ENCODE measurements around the gene FSTL5. TPM values are rescaled to one million over a fixed set of nuclear protein-coding genes. Genes with fewer than 3 reads are reported as not detected.

FSTL5 gene
- total and polyA plus RNA-seq, 2 experiments from 2014 or later: 0.06 to 0.49 TPM

DNA sequence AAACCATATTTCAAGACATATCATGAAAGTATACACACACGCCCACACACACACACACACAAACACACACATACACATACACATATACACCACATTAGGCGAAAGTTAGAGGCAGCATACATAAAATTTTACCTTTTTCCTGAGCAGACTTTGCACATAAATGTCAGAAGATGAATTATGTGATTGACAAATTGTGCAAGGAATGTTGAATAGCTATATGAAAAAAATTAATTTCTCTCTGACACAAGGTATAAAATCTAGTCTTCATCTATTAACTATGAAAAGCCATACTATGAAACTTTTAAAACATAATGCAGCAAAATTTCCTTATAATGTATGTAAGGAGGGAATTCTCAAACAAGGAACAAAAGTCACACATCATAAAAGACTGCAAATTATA, 24.4 kb downstream of the FSTL5 start (continued):
- no peak for TF ChIP-seq STAT1 (IDR thresholded peaks at IDR 0.05; ENCODE audit: unreplicated experiment)
- TF ChIP-seq, protein P1, sequence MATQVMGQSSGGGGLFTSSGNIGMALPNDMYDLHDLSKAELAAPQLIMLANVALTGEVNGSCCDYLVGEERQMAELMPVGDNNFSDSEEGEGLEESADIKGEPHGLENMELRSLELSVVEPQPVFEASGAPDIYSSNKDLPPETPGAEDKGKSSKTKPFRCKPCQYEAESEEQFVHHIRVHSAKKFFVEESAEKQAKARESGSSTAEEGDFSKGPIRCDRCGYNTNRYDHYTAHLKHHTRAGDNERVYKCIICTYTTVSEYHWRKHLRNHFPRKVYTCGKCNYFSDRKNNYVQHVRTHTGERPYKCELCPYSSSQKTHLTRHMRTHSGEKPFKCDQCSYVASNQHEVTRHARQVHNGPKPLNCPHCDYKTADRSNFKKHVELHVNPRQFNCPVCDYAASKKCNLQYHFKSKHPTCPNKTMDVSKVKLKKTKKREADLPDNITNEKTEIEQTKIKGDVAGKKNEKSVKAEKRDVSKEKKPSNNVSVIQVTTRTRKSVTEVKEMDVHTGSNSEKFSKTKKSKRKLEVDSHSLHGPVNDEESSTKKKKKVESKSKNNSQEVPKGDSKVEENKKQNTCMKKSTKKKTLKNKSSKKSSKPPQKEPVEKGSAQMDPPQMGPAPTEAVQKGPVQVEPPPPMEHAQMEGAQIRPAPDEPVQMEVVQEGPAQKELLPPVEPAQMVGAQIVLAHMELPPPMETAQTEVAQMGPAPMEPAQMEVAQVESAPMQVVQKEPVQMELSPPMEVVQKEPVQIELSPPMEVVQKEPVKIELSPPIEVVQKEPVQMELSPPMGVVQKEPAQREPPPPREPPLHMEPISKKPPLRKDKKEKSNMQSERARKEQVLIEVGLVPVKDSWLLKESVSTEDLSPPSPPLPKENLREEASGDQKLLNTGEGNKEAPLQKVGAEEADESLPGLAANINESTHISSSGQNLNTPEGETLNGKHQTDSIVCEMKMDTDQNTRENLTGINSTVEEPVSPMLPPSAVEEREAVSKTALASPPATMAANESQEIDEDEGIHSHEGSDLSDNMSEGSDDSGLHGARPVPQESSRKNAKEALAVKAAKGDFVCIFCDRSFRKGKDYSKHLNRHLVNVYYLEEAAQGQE (IDR thresholded peaks at IDR 0.05; ENCODE audit: unreplicated experiment): no peak
- TF ChIP-seq, protein P2, sequence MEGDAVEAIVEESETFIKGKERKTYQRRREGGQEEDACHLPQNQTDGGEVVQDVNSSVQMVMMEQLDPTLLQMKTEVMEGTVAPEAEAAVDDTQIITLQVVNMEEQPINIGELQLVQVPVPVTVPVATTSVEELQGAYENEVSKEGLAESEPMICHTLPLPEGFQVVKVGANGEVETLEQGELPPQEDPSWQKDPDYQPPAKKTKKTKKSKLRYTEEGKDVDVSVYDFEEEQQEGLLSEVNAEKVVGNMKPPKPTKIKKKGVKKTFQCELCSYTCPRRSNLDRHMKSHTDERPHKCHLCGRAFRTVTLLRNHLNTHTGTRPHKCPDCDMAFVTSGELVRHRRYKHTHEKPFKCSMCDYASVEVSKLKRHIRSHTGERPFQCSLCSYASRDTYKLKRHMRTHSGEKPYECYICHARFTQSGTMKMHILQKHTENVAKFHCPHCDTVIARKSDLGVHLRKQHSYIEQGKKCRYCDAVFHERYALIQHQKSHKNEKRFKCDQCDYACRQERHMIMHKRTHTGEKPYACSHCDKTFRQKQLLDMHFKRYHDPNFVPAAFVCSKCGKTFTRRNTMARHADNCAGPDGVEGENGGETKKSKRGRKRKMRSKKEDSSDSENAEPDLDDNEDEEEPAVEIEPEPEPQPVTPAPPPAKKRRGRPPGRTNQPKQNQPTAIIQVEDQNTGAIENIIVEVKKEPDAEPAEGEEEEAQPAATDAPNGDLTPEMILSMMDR (conservative IDR thresholded peaks at IDR 0.05; ENCODE audit: low read depth in 2 of 2): no peak
- TF ChIP-seq ZNF331 (CRISPR knock-in tag; IDR thresholded peaks at IDR 0.05; ENCODE audit: low read depth): no peak
- no peak for TF ChIP-seq EZH2phosphoT487 (IDR thresholded peaks at IDR 0.05; ENCODE audit: unreplicated experiment)
- no peak for TF ChIP-seq ZNF114 (CRISPR knock-in tag; IDR thresholded peaks at IDR 0.05)
- TF ChIP-seq JUNB (IDR thresholded peaks at IDR 0.05; ENCODE audit: unreplicated experiment): no peak
- no peak for TF ChIP-seq EZH2 (IDR thresholded peaks at IDR 0.05; ENCODE audit: low read depth, unreplicated experiment)

DNA sequence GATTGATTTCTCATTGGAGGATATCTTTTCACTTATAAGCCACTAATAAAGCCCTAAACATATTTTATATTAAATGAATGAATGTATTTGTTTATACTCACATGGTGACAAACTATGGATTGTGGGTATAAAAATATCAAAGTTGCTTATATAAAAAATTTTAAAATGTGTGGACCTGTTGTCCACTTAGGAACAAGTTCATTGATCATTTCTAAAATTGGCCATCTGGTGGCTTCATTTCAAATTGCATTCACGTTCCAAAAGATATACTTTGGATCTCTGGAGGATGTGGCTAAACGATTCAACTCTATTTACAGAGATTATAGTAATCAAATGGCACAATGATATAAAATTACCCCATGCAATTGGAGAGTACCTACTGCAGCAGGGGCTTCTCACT, 32.5 kb downstream of the FSTL5 start:
- H4K20me1 ChIP-seq (replicated peaks; ENCODE audit: insufficient read depth): no peaks in the 10 kb centered on the region
- Mint-ChIP-seq H3K4me1 (peaks cover 8% of the 10 kb centered on the region; the same call in 2 of the 3 replicates), H3K4me3 (no peak overlapping the region), H3K36me3 (ENCODE audit: low read depth) (no peaks in the 10 kb centered on the region), H3K9me3 (no peaks in the 10 kb centered on the region), H3K27me3 (ENCODE audit: insufficient read depth, low read depth, poor library complexity) (no peaks in the 10 kb centered on the region), H3K27ac (no peak overlapping the region)
- H3K4me3 ChIP-seq: no peak overlapping the region
- 0 out of 2 replicates have a peak, but pooled peaks cover 3% of the 10 kb centered on the region for H3K9me2 ChIP-seq (ENCODE audit: insufficient read depth)
- H2AFZ ChIP-seq: no peak overlapping the region
- no peaks in the 10 kb centered on the region for H3K36me3 ChIP-seq (ENCODE audit: insufficient read depth)
- no peak overlapping the region for H3K4me2 ChIP-seq
- no peaks in the 10 kb centered on the region for H3K79me2 ChIP-seq (replicated peaks; ENCODE audit: insufficient read depth)
- ATAC-seq: no peak
- peak; percentile 35 for DNase-seq (ENCODE audit: low spot score)
- no peaks in the 10 kb centered on the region for H3K27me3 ChIP-seq (ENCODE audit: insufficient read depth)
- H3K4me1 ChIP-seq (ENCODE audit: insufficient read depth): no peaks in the 10 kb centered on the region
- H3K27ac ChIP-seq (ENCODE audit: low read depth): no peak overlapping the region
- TF ChIP-seq, protein P2 (conservative IDR thresholded peaks at IDR 0.05; ENCODE audit: low read depth in 2 of 2): peak in 1 of 2 experiments; percentile 57; a peak in 3 of 4 replicates
- no peak for TF ChIP-seq ZNF331 (CRISPR knock-in tag; IDR thresholded peaks at IDR 0.05; ENCODE audit: low read depth)
- H3F3A ChIP-seq (replicated peaks; ENCODE audit: low read depth): no peaks in the 10 kb centered on the region
